Endothelial cell of umbilical vein (primary cell): ENCODE results near the gene NMU. TPM values are rescaled to one million over a fixed set of nuclear protein-coding genes. Genes with fewer than 3 reads are reported as not detected.

Source experiments
- BruUV-seq: library from RNA; stranded (reverse); fragments of 400-500 nt; replicated peaks from 2 replicates; lab custom pipeline; 2021; lab: Mats Ljungman, UMichigan
- CTCF ChIA-PET: fragments of 300-600, 350-600 bp; sonication (Branson Sonifier 250); formaldehyde crosslinking; loops from one replicate; lab custom pipeline; 2021; ENCODE audit warnings: antibody characterized with exemption, inconsistent platforms; lab: Charles Lee
- POLR2A ChIA-PET: fragments of 300-600, 350-600 bp; sonication (Branson Sonifier 250); formaldehyde crosslinking; loops from one replicate; lab custom pipeline; 2021; ENCODE audit warnings: antibody characterized with exemption, inconsistent platforms; lab: Charles Lee
- DNase-seq: peaks from one replicate; pipeline ENCODE4 v3.0.0-alpha.2; 2011; ENCODE audit warnings: low read depth, low spot score
- FAIRE-seq: peaks from 2 replicates; lab custom pipeline; 2011; peaks lifted over from hg19 to GRCh38; lab: Jason Lieb, UNC
- H2AFZ ChIP-seq: 2 replicates; pipeline ENCODE4 v1.6.0; 2012; ENCODE audit warnings: low read depth, low read length, control low read depth, inconsistent platforms
- H3K27ac ChIP-seq: 2 replicates; pipeline ENCODE4 v1.5.1; 2011; ENCODE audit warnings: low read depth, mild to moderate bottlenecking, control low read depth, low read length, moderate library complexity; ENCODE audit not compliant: insufficient read depth
- H3K27me3 ChIP-seq, 2 experiments: 2 replicates each; pipeline versions ENCODE4 v1.6.0 to v1.6.1; 2011; ENCODE audit warnings: low read length in 2 of 2, mixed read lengths in 1 of 2; ENCODE audit not compliant: control insufficient read depth in 2 of 2, insufficient read depth in 2 of 2
- H3K36me3 ChIP-seq, 2 experiments: 2 replicates in 1 of 2; 3 replicates in 1 of 2; pipeline ENCODE4 v1.5.1; 2011; ENCODE audit warnings: low read length in 2 of 2, mild to moderate bottlenecking in 1 of 2, moderate library complexity in 1 of 2; ENCODE audit not compliant: control insufficient read depth in 2 of 2, insufficient read depth in 2 of 2; ENCODE audit errors: extremely low read depth in 1 of 2
- H3K4me1 ChIP-seq: 3 replicates; pipeline ENCODE4 v1.5.1; 2011; ENCODE audit warnings: mild to moderate bottlenecking, low read length; ENCODE audit not compliant: control insufficient read depth, insufficient read depth; ENCODE audit errors: extremely low read depth
- H3K4me2 ChIP-seq: 2 replicates; pipeline ENCODE4 v1.6.1; 2011; ENCODE audit warnings: low read length, control low read depth, mixed read lengths; ENCODE audit not compliant: insufficient read depth
- H3K4me3 ChIP-seq, 3 experiments: fragments of 200-600 bp in 1 of 3; sonication (generic), shearing (Covaris generic) in 1 of 3; replicated peaks in 1 of 3; 2 replicates each; pipeline ENCODE4 v1.5.1; 2011 to 2016; ENCODE audit warnings: control low read depth in 3 of 3, low read length in 3 of 3, mild to moderate bottlenecking in 2 of 3, inconsistent platforms in 1 of 3, low read depth in 1 of 3, moderate library complexity in 1 of 3; ENCODE audit not compliant: insufficient read depth in 1 of 3
- H3K79me2 ChIP-seq: 2 replicates; pipeline ENCODE4 v1.6.0; 2012; ENCODE audit warnings: low read length, inconsistent platforms; ENCODE audit not compliant: control insufficient read depth, insufficient read depth
- H3K9ac ChIP-seq: replicated peaks from 2 replicates; pipeline ENCODE3; 2011; ENCODE audit warnings: low read length, control low read depth; ENCODE audit not compliant: insufficient read depth; ENCODE audit errors: extremely low read depth
- H3K9me1 ChIP-seq: replicated peaks from 3 replicates; pipeline ENCODE4 v1.6.0; 2011; ENCODE audit warnings: mild to moderate bottlenecking, low read length; ENCODE audit not compliant: control insufficient read depth, insufficient read depth; ENCODE audit errors: extremely low read depth
- H3K9me3 ChIP-seq: replicated peaks from 2 replicates; pipeline ENCODE4 v1.5.1; 2012; ENCODE audit warnings: low read length, inconsistent platforms; ENCODE audit not compliant: control insufficient read depth, insufficient read depth
- H4K20me1 ChIP-seq: replicated peaks from 2 replicates; pipeline ENCODE3; 2011; ENCODE audit warnings: mild to moderate bottlenecking, low read length; ENCODE audit not compliant: control insufficient read depth, insufficient read depth; ENCODE audit errors: extremely low read depth
- EZH2 ChIP-seq: IDR thresholded peaks from 2 replicates; pipeline ENCODE4 v1.6.1; 2012; ENCODE audit warnings: borderline replicate concordance, low read depth, mild to moderate bottlenecking, moderate library complexity, low read length, inconsistent platforms; ENCODE audit not compliant: severe bottlenecking
- FOS ChIP-seq: IDR thresholded peaks from 2 replicates; pipeline ENCODE4 v1.6.1; 2011; ENCODE audit warnings: mild to moderate bottlenecking, low read length, moderate library complexity, borderline replicate concordance; ENCODE audit not compliant: insufficient read depth
- GATA2 ChIP-seq: IDR thresholded peaks from 2 replicates; pipeline ENCODE4 v1.7.0; 2011; ENCODE audit warnings: low read depth, mild to moderate bottlenecking, moderate library complexity, mixed read lengths, low read length; ENCODE audit not compliant: insufficient read length, insufficient read depth
- JUN ChIP-seq: IDR thresholded peaks from 2 replicates; pipeline ENCODE4 v1.6.1; 2011; ENCODE audit warnings: borderline replicate concordance, low read depth; ENCODE audit not compliant: insufficient read length, insufficient read depth
- MYC ChIP-seq: IDR thresholded peaks from one replicate; pipeline ENCODE4 v1.6.1; 2011; ENCODE audit warnings: mild to moderate bottlenecking, low read depth, low read length
- POLR2A ChIP-seq: IDR thresholded peaks from 2 replicates; pipeline ENCODE4 v1.6.1; 2012; ENCODE audit warnings: low read depth, mild to moderate bottlenecking, control low read depth, low read length
- POLR2AphosphoS5 ChIP-seq: IDR thresholded peaks from 2 replicates; pipeline ENCODE4 v1.6.1; 2012; ENCODE audit warnings: low read depth, mild to moderate bottlenecking, control low read depth, low read length, moderate library complexity; ENCODE audit not compliant: insufficient read depth
- dilution Hi-C: fragments of 300-500 bp; cut with MboI; formaldehyde crosslinking; loops from one replicate; pipeline ENCODE4 v1.15.0; 2019; ENCODE audit warnings: low sequenced_read_pairs; ENCODE audit not compliant: extremely low pct_ligation_motif_present
- intact Hi-C: fragments of 100-400 bp; cut with micrococcal nuclease; formaldehyde crosslinking; loops from one replicate; pipeline ENCODE4 v1.10.0; 2022
- polyA plus RNA-seq, 4 experiments: library from polyadenylated mRNA; depleted of rRNA in 3 of 4; stranded (reverse) in 3 of 4; unstranded in 1 of 4; fragments of >200 nt; gene quantifications; 2 replicates each; pipeline versions ENCODE4 v1.2.1 to v1.2.3, GENCODE V29; 2011 to 2012; ENCODE audit warnings: missing spikeins in 1 of 4
- total RNA-seq: library from RNA; stranded (reverse); gene quantifications from 2 replicates; pipeline ENCODE4 v1.2.3, GENCODE V29; 2021
- TF ChIP-seq, protein P1 (sequence below): IDR thresholded peaks from 2 replicates; pipeline ENCODE4 v1.6.1; 2011; ENCODE audit not compliant: insufficient read depth, insufficient read length
- TF ChIP-seq, protein P2 (sequence below), 2 donors: IDR thresholded peaks; 1 replicate in 1 of 2; 2 replicates in 1 of 2; pipeline ENCODE4 v1.5.1; 2011; ENCODE audit warnings: low read length in 2 of 2, mild to moderate bottlenecking in 2 of 2, moderate library complexity in 2 of 2, control low read depth in 1 of 2, inconsistent platforms in 1 of 2, low read depth in 1 of 2; ENCODE audit not compliant: insufficient read depth in 1 of 2; ENCODE audit errors: extremely low read depth in 1 of 2

Gene NMU
- total and polyA plus RNA-seq, 2 donors (not counting 3 experiments of a cell fraction or from before 2014, with no cell fraction given) = 1.4 to 3.7 TPM

GRCh38 chr4:55617587-55618197 is 18.4 kb downstream of the NMU start:
- H2AFZ ChIP-seq = no peak overlapping the region
- ChIA-PET CTCF (interaction anchor here (1.3 kb wide), 1 partner anchor 12 kb away, joined by 3 read pairs; no protein-coding TSS in a partner anchor), POLR2A (no interaction called here)
- no TSS peak for BruUV-seq
- no peaks in the 10 kb centered on the region for H3K79me2 ChIP-seq
- H3K9me3 ChIP-seq = no peaks in the 10 kb centered on the region
- H3K9ac ChIP-seq = no peak overlapping the region
- no peaks in the 10 kb centered on the region for H3K4me1 ChIP-seq
- no peak for FAIRE-seq
- H3K27ac ChIP-seq = no peak overlapping the region
- intact Hi-C loops = no loop called here
- H3K4me2 ChIP-seq = no peak overlapping the region
- no peaks in the 10 kb centered on the region for H3K36me3 ChIP-seq
- H4K20me1 ChIP-seq = no peaks in the 10 kb centered on the region
- H3K27me3 ChIP-seq = no peaks in the 10 kb centered on the region
- no peak for TF ChIP-seq JUN
- TF ChIP-seq, protein P1, sequence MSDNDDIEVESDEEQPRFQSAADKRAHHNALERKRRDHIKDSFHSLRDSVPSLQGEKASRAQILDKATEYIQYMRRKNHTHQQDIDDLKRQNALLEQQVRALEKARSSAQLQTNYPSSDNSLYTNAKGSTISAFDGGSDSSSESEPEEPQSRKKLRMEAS = no peak
- TF ChIP-seq FOS = no peak
- TF ChIP-seq MYC = no peak
- no peak for TF ChIP-seq GATA2
- no peak for TF ChIP-seq POLR2AphosphoS5
- TF ChIP-seq, protein P2, sequence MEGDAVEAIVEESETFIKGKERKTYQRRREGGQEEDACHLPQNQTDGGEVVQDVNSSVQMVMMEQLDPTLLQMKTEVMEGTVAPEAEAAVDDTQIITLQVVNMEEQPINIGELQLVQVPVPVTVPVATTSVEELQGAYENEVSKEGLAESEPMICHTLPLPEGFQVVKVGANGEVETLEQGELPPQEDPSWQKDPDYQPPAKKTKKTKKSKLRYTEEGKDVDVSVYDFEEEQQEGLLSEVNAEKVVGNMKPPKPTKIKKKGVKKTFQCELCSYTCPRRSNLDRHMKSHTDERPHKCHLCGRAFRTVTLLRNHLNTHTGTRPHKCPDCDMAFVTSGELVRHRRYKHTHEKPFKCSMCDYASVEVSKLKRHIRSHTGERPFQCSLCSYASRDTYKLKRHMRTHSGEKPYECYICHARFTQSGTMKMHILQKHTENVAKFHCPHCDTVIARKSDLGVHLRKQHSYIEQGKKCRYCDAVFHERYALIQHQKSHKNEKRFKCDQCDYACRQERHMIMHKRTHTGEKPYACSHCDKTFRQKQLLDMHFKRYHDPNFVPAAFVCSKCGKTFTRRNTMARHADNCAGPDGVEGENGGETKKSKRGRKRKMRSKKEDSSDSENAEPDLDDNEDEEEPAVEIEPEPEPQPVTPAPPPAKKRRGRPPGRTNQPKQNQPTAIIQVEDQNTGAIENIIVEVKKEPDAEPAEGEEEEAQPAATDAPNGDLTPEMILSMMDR (IDR thresholded peaks at IDR 0.05; ENCODE audit: extremely low read depth in 1 of 2, insufficient read depth in 1 of 2, low read depth in 1 of 2, low read length in 2 of 2) = no peak
- TF ChIP-seq EZH2 = no peak
- TF ChIP-seq POLR2A = no peak
- no peaks in the 10 kb centered on the region for H3K9me1 ChIP-seq
- dilution Hi-C loops = no loop called here
- DNase-seq = no peak
- H3K4me3 ChIP-seq = no peak overlapping the region
